ENCODE measurements around the gene CDC25B.

Gene CDC25B

GRCh38 chr20:3764659-3765058, 31.5 kb upstream of the CDC25B start:
- DNase-seq (ENCODE audit: low read depth in 2 of 2), result no peak

GRCh38 chr20:3765171-3765882, 30.8 kb upstream of the CDC25B start:
- DNase-seq (ENCODE audit: low read depth in 2 of 2), result no peak

- no peak for DNase-seq (ENCODE audit: low read depth in 2 of 2)
Measured at GRCh38 chr20:3766422-3767109, 29.5 kb upstream of the CDC25B start.

DNA sequence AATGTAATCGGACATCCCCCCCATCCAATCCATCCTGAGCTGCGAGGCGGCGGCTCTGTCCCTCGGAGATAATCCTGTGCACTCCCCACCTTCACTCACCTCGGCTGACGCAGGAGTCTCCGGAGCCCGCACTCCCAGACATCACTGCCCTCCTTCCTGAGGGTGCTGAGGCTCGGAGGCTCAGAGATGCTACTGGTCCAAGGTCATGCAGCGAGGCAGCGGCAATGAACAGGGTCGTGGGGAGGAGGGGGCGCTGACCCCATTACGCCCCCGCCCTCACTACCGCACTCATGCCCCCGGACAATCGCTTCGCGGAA, 29.0 kb upstream of the CDC25B start:
- no peak for DNase-seq (ENCODE audit: low read depth in 2 of 2)

DNA sequence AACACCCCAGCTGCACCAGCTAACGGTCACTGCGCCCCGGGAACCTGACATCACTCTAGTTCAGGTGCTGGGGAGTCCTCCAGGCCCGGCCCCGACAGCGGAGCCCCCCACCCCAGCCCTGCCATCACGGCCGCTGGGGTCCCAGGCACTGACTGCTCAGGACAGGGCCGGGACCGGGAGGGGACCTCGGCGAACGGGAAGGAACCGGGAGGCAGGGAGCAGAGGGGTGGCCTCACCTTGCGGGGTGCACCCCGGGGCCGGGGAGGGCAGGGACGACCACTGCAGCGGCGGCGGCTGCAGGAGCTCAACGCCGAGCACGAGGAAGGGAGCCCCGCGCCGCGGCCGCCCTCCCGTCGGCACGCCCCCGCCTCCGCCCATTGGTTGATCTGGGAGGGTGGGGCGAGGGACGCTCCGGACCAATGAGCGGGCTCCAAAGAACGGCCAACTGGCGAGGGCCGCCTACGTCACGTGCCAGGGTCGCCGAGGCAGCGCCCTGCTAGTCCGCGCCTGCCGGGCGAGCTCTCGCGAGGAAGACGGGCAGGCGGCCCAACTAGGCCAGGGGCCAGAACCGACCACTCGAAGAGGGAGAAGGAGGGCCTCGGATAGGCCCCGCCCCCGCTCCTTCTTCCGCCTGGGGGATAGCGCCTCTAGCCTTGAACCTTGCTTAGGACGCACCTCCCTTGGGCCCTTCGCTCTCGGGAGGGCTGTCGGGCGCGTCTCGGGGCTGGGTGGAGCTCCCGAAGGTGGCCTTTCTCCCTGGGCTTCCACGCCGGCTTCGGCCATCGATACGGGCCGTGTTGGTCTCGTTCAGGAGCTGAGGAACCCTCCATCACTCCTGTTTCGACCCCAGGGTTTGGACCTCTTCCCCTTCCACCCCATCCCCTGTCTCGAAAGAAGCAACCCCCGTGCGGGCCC, 28.4 kb upstream of the CDC25B start, which contains the start of gene ADISSP:
TSS of gene ADISSP (minus strand) at position 327 of the 915 bp plus-strand sequence. CDS start 7,653 bp downstream, outside the sequence.
- DNase-seq (ENCODE audit: low read depth in 2 of 2), result peak; percentile 92 to 96

- peak; percentile 62 to 72 for DNase-seq (ENCODE audit: low read depth in 2 of 2)
Measured at GRCh38 chr20:3768342-3769130, 27.6 kb upstream of the CDC25B start.

DNA sequence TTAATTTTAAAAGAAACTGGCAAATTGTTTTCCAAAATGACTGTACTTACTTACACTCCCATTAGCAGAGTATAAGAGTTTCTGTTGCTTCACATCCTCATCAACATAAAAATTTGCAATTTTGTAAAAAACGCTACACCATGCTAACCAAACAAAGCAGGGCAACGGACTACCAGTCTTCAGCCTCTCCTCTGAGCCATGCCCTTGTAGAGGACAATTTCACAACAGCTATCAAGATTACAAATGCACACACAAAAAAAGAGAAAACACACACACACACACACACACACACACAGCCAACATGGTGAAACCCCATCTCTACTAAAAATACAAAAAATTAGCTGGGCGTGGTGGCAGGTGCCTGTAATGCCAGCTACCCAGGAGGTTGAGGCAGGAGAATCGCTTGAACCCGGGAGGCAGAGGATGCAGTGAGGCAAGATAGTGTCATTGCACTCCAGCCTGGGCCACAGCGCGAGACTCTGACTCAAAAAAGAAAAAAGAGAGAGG, 24.5 kb upstream of the CDC25B start:
- no peak for DNase-seq (ENCODE audit: low read depth in 2 of 2)

GRCh38 chr20:3775457-3776108, 20.5 kb upstream of the CDC25B start:
- no peak for DNase-seq (ENCODE audit: low read depth in 2 of 2)

- DNase-seq (ENCODE audit: low read depth in 2 of 2), result no peak
Measured at GRCh38 chr20:3777381-3777715, 18.8 kb upstream of the CDC25B start.

DNA sequence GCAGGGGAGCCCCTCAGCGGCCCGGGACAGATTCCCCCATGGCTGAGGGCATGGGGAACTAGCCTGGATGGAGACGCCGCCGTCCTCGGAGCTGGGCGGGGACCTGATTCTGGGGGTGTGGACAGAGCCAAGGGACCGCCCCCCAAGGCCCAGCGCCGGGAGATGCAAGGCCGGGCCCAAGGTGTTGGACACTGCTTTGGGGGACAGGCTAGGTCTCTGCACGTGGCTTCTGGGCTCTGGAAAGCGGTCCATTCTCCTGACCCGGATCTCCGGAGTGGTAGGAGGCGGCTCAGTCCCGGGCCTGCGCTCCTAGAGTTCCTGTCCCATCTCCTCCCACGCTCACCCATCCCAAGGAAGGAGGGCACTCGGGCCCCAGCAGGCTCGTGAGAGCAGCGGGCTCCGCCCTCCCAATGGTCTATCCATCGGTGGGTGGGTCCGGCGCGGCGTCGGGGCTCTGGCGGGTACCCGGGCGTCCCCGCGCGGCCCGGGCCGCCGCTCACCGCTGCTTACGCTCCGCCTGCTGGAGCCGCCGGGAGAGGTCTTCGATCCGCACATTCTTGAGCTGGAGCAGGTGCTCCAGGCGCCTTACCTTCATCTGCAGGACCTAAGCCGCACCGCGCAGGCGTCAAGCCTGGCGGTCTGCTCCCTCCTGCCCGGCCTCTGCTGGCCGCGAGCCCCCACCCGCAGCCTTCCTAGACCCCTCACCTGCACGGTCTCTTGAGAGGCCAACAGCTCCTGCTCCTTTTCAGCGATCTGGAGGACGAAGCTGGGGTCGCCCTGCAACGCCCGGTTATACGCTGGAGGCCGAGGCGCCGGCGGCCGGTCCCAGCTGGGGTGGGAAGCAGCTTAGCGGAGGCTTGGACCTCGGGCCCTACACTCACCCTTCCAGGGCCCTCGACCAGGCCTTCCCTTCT, 18.1 kb upstream of the CDC25B start:
- DNase-seq (ENCODE audit: low read depth in 2 of 2), result no peak

DNA sequence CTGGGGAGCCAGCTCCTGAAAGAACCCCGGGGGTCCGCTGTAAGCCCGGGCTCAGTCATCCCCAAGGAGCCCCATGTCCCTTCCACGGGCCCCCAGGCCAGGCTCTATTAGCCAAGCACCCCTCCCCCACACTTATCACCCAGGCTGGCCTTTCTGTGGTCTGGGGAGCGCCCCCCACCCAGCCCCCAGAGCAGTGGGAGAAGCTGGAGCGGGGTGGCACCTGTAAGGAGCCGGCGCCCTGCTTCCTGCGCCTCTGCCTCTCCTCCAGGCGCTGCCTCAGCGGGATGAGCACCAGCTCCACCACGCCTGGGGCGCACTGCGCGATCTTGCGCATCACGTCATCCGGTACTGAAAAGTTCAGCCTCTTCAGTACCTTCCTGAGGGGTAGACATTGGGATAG, 17.1 kb upstream of the CDC25B start:
- DNase-seq (ENCODE audit: low read depth in 2 of 2), result no peak

DNA sequence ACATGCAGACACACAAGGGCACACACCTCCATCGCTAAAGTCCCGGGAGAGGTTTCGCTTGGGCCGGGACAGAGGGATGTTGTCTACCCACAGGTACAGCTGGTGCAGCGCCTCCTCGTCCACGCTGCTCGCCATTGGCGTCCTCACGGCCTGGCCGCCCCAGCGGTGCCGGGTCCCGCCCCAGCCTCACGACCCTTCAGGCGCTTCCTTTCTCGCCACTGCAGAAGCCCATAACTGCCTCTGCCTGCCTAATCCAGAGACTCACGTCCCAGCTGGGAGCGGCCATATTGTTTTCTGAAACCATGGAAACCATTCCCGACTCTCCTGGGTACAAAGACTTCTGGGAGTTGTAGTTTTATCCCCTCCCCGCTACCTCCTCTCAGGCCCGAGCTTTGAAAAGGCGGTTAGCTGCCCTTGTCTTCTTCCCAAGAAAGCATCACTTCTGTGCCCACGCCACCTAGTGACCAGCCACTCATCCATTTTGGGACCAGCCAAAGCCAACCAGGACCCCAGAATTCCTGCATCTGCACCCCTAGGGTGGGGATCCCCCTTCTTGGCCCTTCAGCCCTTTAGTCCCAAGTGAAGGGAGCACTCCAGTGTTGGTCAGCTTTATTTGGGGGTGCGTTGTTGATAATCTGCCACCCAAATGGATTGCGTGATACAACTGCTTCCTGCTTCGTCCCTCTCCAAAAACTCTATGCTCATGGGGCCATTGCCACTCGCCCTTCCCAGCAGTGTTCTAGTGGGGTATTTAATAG, 14.8 kb upstream of the CDC25B start, which contains the start of gene SPEF1:
TSS of gene SPEF1 (minus strand) at position 296 of the 758 bp plus-strand sequence. CDS start at position 135, 161 bp downstream.
- DNase-seq (ENCODE audit: low read depth in 2 of 2), result no peak

DNA sequence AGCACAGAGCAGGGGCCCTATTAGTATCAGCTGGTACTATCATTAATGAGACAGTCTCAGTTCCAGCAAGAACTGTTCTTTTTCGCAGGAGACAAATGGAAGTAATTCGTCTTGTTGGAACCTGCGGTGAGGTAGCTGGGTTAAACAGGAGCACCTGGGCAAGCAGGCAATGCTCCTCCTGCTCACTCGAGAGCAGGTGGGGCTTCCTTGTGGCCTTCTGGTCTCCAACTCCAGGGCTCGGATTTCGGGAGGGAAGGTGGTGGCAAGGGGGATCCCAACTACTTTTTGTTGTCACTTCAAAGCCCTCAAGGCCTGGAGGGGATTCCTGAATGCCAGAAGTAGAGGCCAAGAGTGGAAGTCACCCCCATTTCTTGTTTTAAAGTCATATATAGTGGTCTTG, 13.5 kb upstream of the CDC25B start:
- DNase-seq (ENCODE audit: low read depth in 2 of 2), result no peak

DNA sequence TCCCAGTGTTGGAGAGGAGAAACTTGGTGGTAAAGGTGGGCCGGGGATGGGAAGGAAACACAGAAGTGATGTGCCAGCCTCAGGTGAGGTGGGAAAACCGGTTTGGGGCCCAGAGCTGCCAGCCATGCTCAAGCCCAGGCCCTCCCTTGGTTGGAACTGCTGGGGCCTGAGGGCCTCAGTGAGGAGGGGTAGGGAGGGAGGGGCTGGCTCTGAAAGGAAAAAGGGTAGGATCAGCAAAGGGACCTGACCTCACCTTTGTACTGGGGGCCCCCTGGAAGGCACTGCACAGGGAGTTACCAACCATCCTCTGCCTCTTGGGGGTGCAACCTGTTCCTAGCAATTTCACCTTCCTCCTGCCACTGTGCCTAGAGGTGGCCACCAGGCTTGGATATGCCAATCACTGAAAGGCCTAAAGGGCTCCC, 13.0 kb upstream of the CDC25B start:
- DNase-seq (ENCODE audit: low read depth in 2 of 2), result no peak

DNA sequence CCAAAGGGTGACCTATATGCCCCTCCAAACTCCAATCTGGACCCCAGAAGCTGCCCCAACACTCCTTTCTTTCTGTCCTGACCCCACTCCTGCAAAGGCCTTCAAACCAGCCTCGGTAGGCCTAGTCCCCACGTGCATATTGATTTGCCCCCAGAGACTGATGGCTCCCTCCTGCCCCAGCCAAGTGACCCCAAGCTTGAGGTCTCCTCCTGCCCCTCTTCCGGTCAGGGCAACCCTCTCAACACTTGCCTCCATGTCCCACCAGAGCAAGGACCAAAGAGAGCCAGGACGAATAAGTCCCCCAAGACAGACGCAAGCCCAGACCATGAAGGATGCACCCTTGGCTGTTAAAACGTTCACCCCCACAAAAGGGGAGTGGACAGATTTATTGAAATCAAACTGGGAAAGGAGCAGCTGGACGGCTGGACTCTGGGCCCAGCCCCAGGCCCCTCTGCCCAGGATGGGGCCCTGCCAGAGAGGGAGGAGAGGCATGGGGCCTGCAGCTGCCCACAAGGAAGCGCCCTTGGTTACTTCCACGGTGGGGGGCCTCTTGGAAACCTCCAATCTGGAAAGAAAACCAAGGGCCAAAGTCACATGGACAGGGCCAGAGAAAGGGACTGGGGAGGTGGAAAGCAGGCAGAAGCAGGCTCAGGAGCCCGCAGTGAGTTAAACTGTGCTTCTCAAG, 12.5 kb upstream of the CDC25B start:
- DNase-seq (ENCODE audit: low read depth in 2 of 2), result no peak

DNA sequence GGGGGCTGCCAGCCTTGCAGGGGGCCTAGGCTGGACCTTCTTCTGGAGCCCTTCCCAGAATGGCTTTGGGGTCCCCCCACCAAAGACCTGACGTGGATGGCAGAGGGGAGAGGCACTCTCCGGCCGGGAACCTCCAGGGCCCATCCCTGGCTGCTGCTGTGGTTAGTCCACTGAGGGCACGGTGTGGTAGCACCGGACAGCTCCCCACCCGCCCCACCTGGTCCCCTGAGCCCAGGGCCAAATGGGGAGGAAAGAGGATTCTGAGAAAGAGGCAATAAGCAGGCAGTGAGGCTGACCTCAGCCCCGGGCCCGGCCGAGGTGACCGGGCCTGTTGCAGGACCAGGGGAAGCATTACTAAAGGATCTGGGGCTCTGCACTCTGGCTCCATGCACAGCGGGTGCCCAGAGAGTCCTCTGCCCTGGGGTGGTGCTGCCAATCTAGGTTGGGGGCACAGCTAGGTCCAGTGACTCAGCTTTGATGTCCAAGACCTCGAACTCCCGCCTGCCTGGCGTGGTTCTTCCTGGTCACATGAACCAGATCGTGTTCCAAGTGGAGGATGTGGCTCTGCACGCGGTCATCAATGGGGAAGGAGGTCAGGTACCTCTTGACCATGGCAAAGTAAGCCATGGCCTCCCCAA, 11.8 kb upstream of the CDC25B start:
- no peak for DNase-seq (ENCODE audit: low read depth in 2 of 2)

- no peak for DNase-seq (ENCODE audit: low read depth in 2 of 2)
Measured at GRCh38 chr20:3784863-3785239, 11.3 kb upstream of the CDC25B start.
